Loucy (cell line): ENCODE data around the gene CUX1.

Experiments used
- H2AFZ ChIP-seq: fragments of 200-600 bp; sonication (generic); 2 replicates; pipeline ENCODE4 v1.6.0; 2016; ENCODE audit warnings: antibody characterized with exemption, mild to moderate bottlenecking, low read length, moderate library complexity
- H3F3A ChIP-seq: fragments of 200-600 bp; 2 replicates; pipeline ENCODE4 v1.6.0; 2016; ENCODE audit warnings: antibody characterized with exemption, low read depth, mild to moderate bottlenecking
- H3K27me3 ChIP-seq: fragments of 200-600 bp; sonication (generic); 2 replicates; pipeline ENCODE4 v1.6.1; 2014; ENCODE audit warnings: low read length, mild to moderate bottlenecking; ENCODE audit not compliant: insufficient read depth, poor library complexity, severe bottlenecking
- H3K36me3 ChIP-seq: fragments of 200-600 bp; sonication (generic); 2 replicates; pipeline ENCODE4 v1.6.1; 2016; ENCODE audit warnings: low read length; ENCODE audit not compliant: insufficient read depth
- H3K4me1 ChIP-seq: fragments of 200-600 bp; sonication (generic); 2 replicates; pipeline ENCODE4 v1.5.1; 2014; ENCODE audit warnings: low read length, mild to moderate bottlenecking; ENCODE audit not compliant: insufficient read depth, poor library complexity, severe bottlenecking
- H3K4me2 ChIP-seq: fragments of 200-600 bp; sonication (generic); 2 replicates; pipeline ENCODE4 v1.6.0; 2014; ENCODE audit warnings: antibody characterized with exemption, low read length, low read depth, mild to moderate bottlenecking; ENCODE audit not compliant: poor library complexity, severe bottlenecking
- H3K4me3 ChIP-seq: fragments of 200-600 bp; sonication (generic); 2 replicates; pipeline ENCODE4 v1.5.1; 2014; ENCODE audit warnings: low read length, mild to moderate bottlenecking, mixed read lengths; ENCODE audit not compliant: poor library complexity, severe bottlenecking
- H3K79me2 ChIP-seq: fragments of 200-600 bp; sonication (generic); 2 replicates; pipeline ENCODE4 v1.6.1; 2014; ENCODE audit warnings: low read length; ENCODE audit not compliant: insufficient read depth
- H3K9ac ChIP-seq: fragments of 200-600 bp; sonication (generic); 2 replicates; pipeline ENCODE4 v1.6.0; 2014; ENCODE audit warnings: mild to moderate bottlenecking, low read depth, low read length, moderate library complexity; ENCODE audit not compliant: poor library complexity, severe bottlenecking
- H3K9me2 ChIP-seq: fragments of 200-600 bp; sonication (generic); replicated peaks from 2 replicates; pipeline ENCODE4 v1.6.1; 2016; ENCODE audit warnings: low read depth, low read length, mixed read lengths
- H3K9me3 ChIP-seq: fragments of 200-600 bp; sonication (generic); 2 replicates; pipeline ENCODE4 v1.6.1; 2014; ENCODE audit warnings: mild to moderate bottlenecking, antibody characterized with exemption, low read length, low read depth; ENCODE audit not compliant: insufficient read depth
- H4K20me1 ChIP-seq: fragments of 200-600 bp; sonication (generic); 2 replicates; pipeline ENCODE4 v1.6.0; 2014; ENCODE audit warnings: antibody characterized with exemption, low read length, mild to moderate bottlenecking; ENCODE audit not compliant: insufficient read depth, poor library complexity, severe bottlenecking
- EZH2phosphoT487 ChIP-seq: fragments of 200-600 bp; IDR thresholded peaks from 2 replicates; pipeline ENCODE4 v1.6.1; 2018; ENCODE audit warnings: antibody characterized with exemption, mild to moderate bottlenecking, moderate library complexity, borderline replicate concordance
- TF ChIP-seq, protein P1 (sequence below): fragments of 200-600 bp; sonication (generic); conservative IDR thresholded peaks from 2 replicates; pipeline ENCODE4 v1.5.1; 2014; ENCODE audit warnings: mild to moderate bottlenecking, antibody characterized with exemption, low read length

Gene CUX1

DNA sequence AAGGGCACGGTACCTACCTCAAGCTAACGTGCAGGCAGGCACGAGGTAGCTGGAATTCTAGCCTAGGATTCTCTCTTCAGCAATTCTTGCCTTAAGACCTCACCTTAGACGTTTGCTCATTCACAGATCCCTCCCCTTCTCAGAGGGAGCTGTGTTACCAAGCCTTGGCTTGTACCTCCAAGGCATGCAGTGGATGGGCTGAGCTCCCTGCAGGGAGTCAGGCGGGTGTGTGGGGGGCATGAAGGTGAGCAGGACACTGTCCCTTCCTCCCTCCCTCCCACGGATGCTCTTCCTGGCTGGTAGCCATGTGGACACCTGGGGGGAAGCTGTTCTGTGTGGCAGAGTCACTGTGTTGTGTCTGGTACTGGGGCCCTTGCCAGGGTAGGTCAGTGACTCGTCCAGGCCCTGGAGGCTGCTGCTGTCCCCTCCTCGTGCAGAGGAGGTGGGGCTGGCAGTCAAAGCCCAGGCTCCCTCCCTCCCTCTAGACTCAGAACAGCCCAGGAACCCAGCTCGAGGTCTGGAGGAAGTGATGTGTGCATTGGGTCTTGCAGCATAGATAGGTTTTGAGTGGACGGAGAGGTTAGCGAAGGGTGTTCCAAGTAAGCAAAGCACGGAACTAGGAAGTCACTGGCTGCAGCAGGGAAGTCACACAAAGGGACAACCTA is 247.1 kb downstream of the CUX1 start:
- H3K4me2 ChIP-seq: no peak overlapping the region
- H3K4me3 ChIP-seq: no peak overlapping the region
- H3K79me2 ChIP-seq: peaks cover 55% of the 10 kb centered on the region
- peaks cover 27% of the 10 kb centered on the region for H3K4me1 ChIP-seq
- no peaks in the 10 kb centered on the region for H3K9me2 ChIP-seq
- H4K20me1 ChIP-seq: peaks cover 12% of the 10 kb centered on the region
- no peaks in the 10 kb centered on the region for H3K27me3 ChIP-seq
- H3F3A ChIP-seq: no peaks in the 10 kb centered on the region
- no peak overlapping the region for H3K9ac ChIP-seq
- H3K9me3 ChIP-seq: no peaks in the 10 kb centered on the region
- no peak for TF ChIP-seq EZH2phosphoT487
- H2AFZ ChIP-seq: no peak overlapping the region
- peaks cover 11% of the 10 kb centered on the region; the same call in 1 of the 2 replicates for H3K36me3 ChIP-seq

DNA sequence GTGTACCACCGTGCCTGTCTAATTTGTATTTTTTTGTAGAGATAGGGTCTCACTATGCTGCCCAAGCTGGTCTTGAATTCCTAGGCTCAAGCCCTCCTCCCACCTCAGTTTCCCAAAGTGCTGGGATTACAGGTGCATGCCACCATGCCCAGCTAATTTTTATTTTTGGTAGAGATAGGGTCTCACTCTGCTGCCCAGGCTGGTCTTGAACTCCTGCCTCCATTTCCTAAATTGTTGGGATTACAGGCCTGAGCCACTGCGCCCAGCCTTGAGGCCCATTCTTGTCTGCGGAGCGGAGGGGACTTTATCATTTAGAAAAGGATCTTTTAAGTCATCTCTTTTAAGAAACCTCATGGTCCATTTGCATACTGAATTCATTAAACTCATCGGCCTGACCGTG is 247.8 kb downstream of the CUX1 start:
- Histone ChIP-seq H3K79me2 (peaks cover 55% of the 10 kb centered on the region), H3K27me3 (no peaks in the 10 kb centered on the region), H3K9me2 (no peaks in the 10 kb centered on the region), H3K9ac (no peak overlapping the region), H3K4me2 (no peak overlapping the region), H4K20me1 (peaks cover 12% of the 10 kb centered on the region), H3K4me1 (peaks cover 27% of the 10 kb centered on the region), H3K4me3 (no peak overlapping the region), H3K9me3 (no peaks in the 10 kb centered on the region), H3F3A (no peaks in the 10 kb centered on the region), H3K36me3 (peaks cover 17% of the 10 kb centered on the region; the same call in 1 of the 2 replicates), H2AFZ (no peak overlapping the region)
- TF ChIP-seq EZH2phosphoT487: no peak
- TF ChIP-seq, protein P1, sequence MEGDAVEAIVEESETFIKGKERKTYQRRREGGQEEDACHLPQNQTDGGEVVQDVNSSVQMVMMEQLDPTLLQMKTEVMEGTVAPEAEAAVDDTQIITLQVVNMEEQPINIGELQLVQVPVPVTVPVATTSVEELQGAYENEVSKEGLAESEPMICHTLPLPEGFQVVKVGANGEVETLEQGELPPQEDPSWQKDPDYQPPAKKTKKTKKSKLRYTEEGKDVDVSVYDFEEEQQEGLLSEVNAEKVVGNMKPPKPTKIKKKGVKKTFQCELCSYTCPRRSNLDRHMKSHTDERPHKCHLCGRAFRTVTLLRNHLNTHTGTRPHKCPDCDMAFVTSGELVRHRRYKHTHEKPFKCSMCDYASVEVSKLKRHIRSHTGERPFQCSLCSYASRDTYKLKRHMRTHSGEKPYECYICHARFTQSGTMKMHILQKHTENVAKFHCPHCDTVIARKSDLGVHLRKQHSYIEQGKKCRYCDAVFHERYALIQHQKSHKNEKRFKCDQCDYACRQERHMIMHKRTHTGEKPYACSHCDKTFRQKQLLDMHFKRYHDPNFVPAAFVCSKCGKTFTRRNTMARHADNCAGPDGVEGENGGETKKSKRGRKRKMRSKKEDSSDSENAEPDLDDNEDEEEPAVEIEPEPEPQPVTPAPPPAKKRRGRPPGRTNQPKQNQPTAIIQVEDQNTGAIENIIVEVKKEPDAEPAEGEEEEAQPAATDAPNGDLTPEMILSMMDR: no peak

DNA sequence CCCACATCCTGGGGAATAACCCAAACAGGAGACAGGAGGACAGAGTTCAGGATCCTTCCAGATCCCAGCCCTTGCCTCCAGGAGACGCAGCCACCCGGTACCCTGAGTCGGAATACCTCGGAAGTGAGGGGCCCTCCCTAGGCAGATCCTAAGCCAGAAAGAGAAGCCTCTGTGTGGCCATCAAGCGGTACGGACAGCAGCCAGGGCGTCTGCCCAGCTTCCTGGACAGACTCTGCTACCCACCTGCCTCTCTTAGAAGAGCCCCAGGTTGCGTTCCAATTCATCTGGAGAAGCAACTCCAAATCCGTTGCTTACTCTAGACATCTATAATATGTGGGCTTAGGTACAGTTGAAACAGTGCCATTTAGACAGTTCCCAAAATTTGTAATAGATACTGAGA is 249.1 kb downstream of the CUX1 start:
- Histone ChIP-seq H3K4me2 (no peak overlapping the region), H3K79me2 (peaks cover 45% of the 10 kb centered on the region)

More for the DNA sequence above, 249.1 kb downstream of the CUX1 start:
- no peaks in the 10 kb centered on the region for H3K27me3 ChIP-seq
- H3F3A ChIP-seq: no peaks in the 10 kb centered on the region
- peaks cover 28% of the 10 kb centered on the region for H3K36me3 ChIP-seq
- peaks cover 5% of the 10 kb centered on the region; the same call in 1 of the 2 replicates for H3K9me3 ChIP-seq
- no peak for TF ChIP-seq EZH2phosphoT487
- TF ChIP-seq, protein P1: no peak
- peaks cover 24% of the 10 kb centered on the region for H3K4me1 ChIP-seq
- no peak overlapping the region for H3K9ac ChIP-seq
- no peak overlapping the region for H3K4me3 ChIP-seq
- H2AFZ ChIP-seq: no peak overlapping the region
- peaks cover 6% of the 10 kb centered on the region for H4K20me1 ChIP-seq
- no peaks in the 10 kb centered on the region for H3K9me2 ChIP-seq
